ENCODE measurements around the gene GABRE.

DNA sequence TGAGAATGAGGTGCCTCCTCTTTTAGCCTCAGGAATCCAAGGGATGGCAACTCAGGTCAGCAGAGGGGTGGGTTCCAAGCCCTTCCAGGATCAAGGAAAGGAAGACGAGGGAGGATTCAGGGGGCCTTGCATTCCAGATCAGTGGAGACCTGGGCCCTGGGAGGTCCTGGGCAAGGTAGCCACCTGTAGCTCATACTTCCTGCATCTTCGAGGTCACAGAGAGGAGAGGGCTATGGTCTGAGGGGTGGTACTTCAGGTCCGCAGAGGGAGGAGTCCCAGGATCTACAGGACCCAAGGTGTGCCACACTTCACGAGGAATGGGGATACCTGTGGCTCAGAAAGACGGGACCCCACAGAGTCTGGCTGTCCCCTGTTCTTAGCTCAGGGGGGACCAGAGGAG is 52.6 kb downstream of the GABRE start:
- TF ChIP-seq POLR2A (IDR thresholded peaks at IDR 0.05; ENCODE audit: low read length) (no peak), GATA1 (IDR thresholded peaks at IDR 0.05; ENCODE audit: low read depth, low read length) (no peak)
